Measurements from ENCODE around the gene RNFT2. TPM values are rescaled to one million over a fixed set of nuclear protein-coding genes. Genes with fewer than 3 reads are reported as not detected.

The RNFT2 gene
- total RNA-seq, 2 experiments from 2014 or later: 10.7 to 11.6 TPM

- ChIA-PET POLR2A (interaction anchor here (0.6 kb wide), 1 partner anchor 31 kb away, joined by 3 read pairs; no protein-coding TSS in a partner anchor), CTCF (no interaction called here)
- Mint-ChIP-seq H3K36me3 (ENCODE audit: low read depth) (peaks cover 9% of the 10 kb centered on the region), H3K27ac (no peak overlapping the region), H3K27me3 (no peaks in the 10 kb centered on the region), H3K9me3 (no peaks in the 10 kb centered on the region), H3K4me3 (no peak overlapping the region), H3K4me1 (ENCODE audit: low read depth) (peaks cover 9% of the 10 kb centered on the region)
- DNase-seq (no peak), ATAC-seq (no peak)
- no peak for TF ChIP-seq CTCF (IDR thresholded peaks at IDR 0.05)
- intact Hi-C loops (cut with micrococcal nuclease): no loop called here
Measured at GRCh38 chr12:116761499-116761898, 23.4 kb downstream of the RNFT2 start.

- H3K27ac Mint-ChIP-seq: no peak overlapping the region
- CTCF ChIA-PET: interaction anchor here (1.1 kb wide), 1 partner anchor 56 kb away, joined by 4 read pairs; no protein-coding TSS in a partner anchor
- peaks cover 4% of the 10 kb centered on the region for H3K36me3 Mint-ChIP-seq (ENCODE audit: low read depth)
- ATAC-seq: no peak
- no peaks in the 10 kb centered on the region for H3K4me1 Mint-ChIP-seq (ENCODE audit: low read depth)
- DNase-seq: no peak
- H3K9me3 Mint-ChIP-seq: no peaks in the 10 kb centered on the region
- H3K4me3 Mint-ChIP-seq: no peak overlapping the region
- POLR2A ChIA-PET: no interaction called here
- TF ChIP-seq CTCF (IDR thresholded peaks at IDR 0.05): no peak
- intact Hi-C loops (cut with micrococcal nuclease): no loop called here
- no peaks in the 10 kb centered on the region for H3K27me3 Mint-ChIP-seq
Measured at GRCh38 chr12:116765271-116765670, 27.2 kb downstream of the RNFT2 start.

- ChIA-PET CTCF (no interaction called here), POLR2A (interaction anchor here (0.7 kb wide), 1 partner anchor 388 kb away, joined by 3 read pairs; no protein-coding TSS in a partner anchor)
- intact Hi-C loops (cut with micrococcal nuclease): no loop called here
- Mint-ChIP-seq H3K4me3 (no peak overlapping the region), H3K36me3 (ENCODE audit: low read depth) (no peaks in the 10 kb centered on the region), H3K27ac (no peak overlapping the region), H3K27me3 (no peaks in the 10 kb centered on the region), H3K9me3 (no peaks in the 10 kb centered on the region), H3K4me1 (ENCODE audit: low read depth) (no peaks in the 10 kb centered on the region)
- no peak for DNase-seq
- no peak for TF ChIP-seq CTCF (IDR thresholded peaks at IDR 0.05)
- ATAC-seq: no peak
Measured at GRCh38 chr12:116766285-116766684, 28.2 kb downstream of the RNFT2 start.

- no peaks in the 10 kb centered on the region for H3K36me3 Mint-ChIP-seq (ENCODE audit: low read depth)
- TF ChIP-seq CTCF (IDR thresholded peaks at IDR 0.05): no peak
- CTCF ChIA-PET: no interaction called here
- ATAC-seq (no peak), DNase-seq (no peak)
- POLR2A ChIA-PET: interaction anchor here (0.7 kb wide), 1 partner anchor 387 kb away, joined by 3 read pairs; no protein-coding TSS in a partner anchor
- H3K27ac Mint-ChIP-seq: no peak overlapping the region
- no peaks in the 10 kb centered on the region for H3K9me3 Mint-ChIP-seq
- no peak overlapping the region for H3K4me3 Mint-ChIP-seq
- intact Hi-C loops (cut with micrococcal nuclease): no loop called here
- no peaks in the 10 kb centered on the region for H3K4me1 Mint-ChIP-seq (ENCODE audit: low read depth)
- H3K27me3 Mint-ChIP-seq: no peaks in the 10 kb centered on the region
Measured at GRCh38 chr12:116766746-116767145, 28.6 kb downstream of the RNFT2 start.

- H3K27me3 Mint-ChIP-seq: no peaks in the 10 kb centered on the region
- intact Hi-C loops (cut with micrococcal nuclease): no loop called here
- H3K9me3 Mint-ChIP-seq: no peaks in the 10 kb centered on the region
- H3K27ac Mint-ChIP-seq: no peak overlapping the region
- TF ChIP-seq CTCF (IDR thresholded peaks at IDR 0.05): no peak
- peaks cover 5% of the 10 kb centered on the region for H3K36me3 Mint-ChIP-seq (ENCODE audit: low read depth)
- CTCF ChIA-PET: no interaction called here
- DNase-seq (no peak), ATAC-seq (no peak)
- H3K4me3 Mint-ChIP-seq: no peak overlapping the region
- POLR2A ChIA-PET: interaction anchor here (1.1 kb wide), 1 partner anchor 99 kb away, joined by 3 read pairs; no protein-coding TSS in a partner anchor
- H3K4me1 Mint-ChIP-seq (ENCODE audit: low read depth): peaks cover 6% of the 10 kb centered on the region
Measured at GRCh38 chr12:116771651-116772050, 33.5 kb downstream of the RNFT2 start.
